ENCODE measurements around the gene PLEKHG5. TPM values are rescaled to one million over a fixed set of nuclear protein-coding genes. Genes with fewer than 3 reads are reported as not detected.
A peak's percentile ranks its signal among the peaks of the same experiment; 100 is the strongest.

The PLEKHG5 gene
- total RNA-seq, 1 donor: 5.1 TPM

- TF ChIP-seq, protein P1, sequence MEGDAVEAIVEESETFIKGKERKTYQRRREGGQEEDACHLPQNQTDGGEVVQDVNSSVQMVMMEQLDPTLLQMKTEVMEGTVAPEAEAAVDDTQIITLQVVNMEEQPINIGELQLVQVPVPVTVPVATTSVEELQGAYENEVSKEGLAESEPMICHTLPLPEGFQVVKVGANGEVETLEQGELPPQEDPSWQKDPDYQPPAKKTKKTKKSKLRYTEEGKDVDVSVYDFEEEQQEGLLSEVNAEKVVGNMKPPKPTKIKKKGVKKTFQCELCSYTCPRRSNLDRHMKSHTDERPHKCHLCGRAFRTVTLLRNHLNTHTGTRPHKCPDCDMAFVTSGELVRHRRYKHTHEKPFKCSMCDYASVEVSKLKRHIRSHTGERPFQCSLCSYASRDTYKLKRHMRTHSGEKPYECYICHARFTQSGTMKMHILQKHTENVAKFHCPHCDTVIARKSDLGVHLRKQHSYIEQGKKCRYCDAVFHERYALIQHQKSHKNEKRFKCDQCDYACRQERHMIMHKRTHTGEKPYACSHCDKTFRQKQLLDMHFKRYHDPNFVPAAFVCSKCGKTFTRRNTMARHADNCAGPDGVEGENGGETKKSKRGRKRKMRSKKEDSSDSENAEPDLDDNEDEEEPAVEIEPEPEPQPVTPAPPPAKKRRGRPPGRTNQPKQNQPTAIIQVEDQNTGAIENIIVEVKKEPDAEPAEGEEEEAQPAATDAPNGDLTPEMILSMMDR (IDR thresholded peaks at IDR 0.05; ENCODE audit: insufficient read depth, low read length): peak; percentile 65
- no peak overlapping the region for H3K4me3 ChIP-seq (ENCODE audit: low read depth, low read length)
- DNase-seq (ENCODE audit: low read depth): peak; percentile 60
Measured at GRCh38 chr1:6423321-6423999, 68.0 kb downstream of the PLEKHG5 start.

- DNase-seq (ENCODE audit: low read depth): no peak
- TF ChIP-seq, protein P1 (IDR thresholded peaks at IDR 0.05; ENCODE audit: insufficient read depth, low read length): no peak
- no peak overlapping the region for H3K4me3 ChIP-seq (ENCODE audit: low read depth, low read length)
Measured at GRCh38 chr1:6421266-6421665, 70.2 kb downstream of the PLEKHG5 start.

DNA sequence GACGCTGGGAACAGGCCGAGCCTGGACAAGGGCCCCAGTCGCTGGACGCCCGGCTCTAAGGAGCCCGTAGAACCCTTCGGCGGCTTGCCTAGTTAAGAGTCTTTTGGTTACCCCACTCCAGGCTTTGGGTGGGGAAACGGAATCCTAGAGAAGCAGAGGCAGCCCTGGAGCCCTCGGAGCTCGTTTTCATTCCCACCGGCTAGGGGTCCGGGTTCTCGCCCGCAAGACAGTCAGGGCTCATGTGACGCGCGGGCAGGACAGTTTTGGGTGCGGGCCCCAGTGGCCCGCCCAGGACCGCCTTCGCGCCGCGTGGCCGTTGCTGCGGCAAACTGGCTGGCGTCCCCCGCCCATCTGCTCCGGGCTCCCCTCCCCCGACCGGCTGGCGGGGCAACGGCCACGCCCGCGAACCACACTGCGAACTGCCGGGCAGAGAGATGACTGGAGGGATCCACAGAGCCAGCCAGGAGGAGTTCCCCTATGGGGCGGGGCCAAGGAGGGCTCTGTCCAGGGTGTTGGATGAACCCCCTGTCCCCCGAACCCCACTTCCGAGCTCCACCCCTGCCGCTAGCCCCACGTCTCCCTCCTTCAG lies 70.9 kb downstream of the PLEKHG5 start:
- DNase-seq (ENCODE audit: low read depth): no peak
- TF ChIP-seq, protein P1 (IDR thresholded peaks at IDR 0.05; ENCODE audit: insufficient read depth, low read length): no peak
- no peak overlapping the region for H3K4me3 ChIP-seq (ENCODE audit: low read depth, low read length)

DNA sequence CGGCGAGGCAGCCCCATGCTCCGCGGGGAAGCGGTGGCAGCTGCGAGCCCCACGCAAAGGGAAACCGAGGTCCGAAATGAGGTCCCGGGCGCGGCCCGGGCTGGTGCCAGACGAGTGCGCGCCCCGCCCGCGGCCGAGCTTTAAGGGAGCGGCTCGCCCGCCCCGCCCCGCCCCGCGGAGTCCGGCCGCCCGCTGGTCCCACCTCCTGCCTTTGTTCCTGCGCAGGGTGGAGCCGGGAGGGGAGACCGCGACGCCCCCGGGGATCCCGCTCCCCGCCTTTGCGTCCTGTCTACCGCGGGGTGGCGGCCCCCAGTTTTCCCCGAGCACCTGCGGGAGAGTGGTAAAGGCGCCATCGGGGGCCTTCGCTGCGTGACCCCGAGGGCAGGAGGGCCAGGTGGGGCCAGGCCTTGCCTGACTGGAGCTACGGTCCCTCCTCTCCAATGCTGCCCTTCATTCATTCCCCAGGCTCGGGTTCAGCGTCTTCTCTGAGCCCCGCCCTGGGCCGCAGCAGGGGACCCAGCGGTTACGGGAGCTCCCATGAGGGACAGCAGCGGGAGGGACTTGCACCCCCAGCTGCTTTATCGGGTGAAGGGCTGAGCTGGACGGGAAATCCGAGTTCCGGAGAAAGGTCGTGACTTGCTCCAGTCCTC lies 71.5 kb downstream of the PLEKHG5 start, which contains the start of gene HES2:
TSS of gene HES2 (minus strand) at position 116 of the 650 bp plus-strand sequence. CDS start at position 17, 99 bp downstream.
- DNase-seq (ENCODE audit: low read depth): no peak
- TF ChIP-seq, protein P1 (IDR thresholded peaks at IDR 0.05; ENCODE audit: insufficient read depth, low read length): no peak
- H3K4me3 ChIP-seq (ENCODE audit: low read depth, low read length): peak within 1 kb of the TSS; percentile 42

GRCh38 chr1:6419397-6419803 lies 72.1 kb downstream of the PLEKHG5 start:
- H3K4me3 ChIP-seq (ENCODE audit: low read depth, low read length): peak overlapping the region; percentile 42
- DNase-seq (ENCODE audit: low read depth): no peak
- TF ChIP-seq, protein P1 (IDR thresholded peaks at IDR 0.05; ENCODE audit: insufficient read depth, low read length): no peak

DNA sequence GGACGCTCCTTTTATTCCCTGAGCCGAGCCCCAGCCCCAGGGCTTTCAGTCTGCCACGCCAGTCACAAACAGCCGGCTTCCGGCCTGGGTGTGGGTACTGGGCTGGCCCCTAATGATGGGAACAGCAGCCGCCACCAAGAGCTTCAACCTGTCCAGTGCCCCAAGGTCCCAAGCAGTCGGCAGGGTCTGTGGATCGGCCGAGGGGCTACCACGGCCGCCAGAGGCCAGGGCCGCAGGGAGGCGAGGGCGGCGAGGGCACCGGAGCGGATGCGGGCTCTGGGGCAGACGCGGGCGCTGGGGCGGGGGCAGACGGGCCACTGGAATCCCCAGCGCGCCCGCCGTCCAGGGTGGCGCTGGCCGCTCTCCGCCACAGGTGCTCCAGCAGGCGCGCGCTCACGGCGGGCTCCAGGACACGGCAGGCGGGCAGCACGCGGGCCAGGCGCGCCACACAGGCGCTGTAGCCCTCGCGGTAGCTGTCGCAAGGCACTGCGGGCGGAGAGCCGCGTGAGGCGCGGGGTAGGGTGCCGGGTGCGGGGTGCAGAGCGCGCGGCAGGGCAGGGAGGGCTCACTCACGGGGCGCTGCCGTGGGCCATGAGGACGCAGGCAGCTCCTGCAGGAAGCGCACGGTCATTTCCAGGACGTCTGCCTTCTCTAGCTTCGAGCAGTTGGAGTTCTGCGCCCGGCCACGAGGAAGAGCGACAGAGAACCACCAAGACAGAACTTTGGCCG lies 72.6 kb downstream of the PLEKHG5 start:
- no peak for DNase-seq (ENCODE audit: low read depth)
- TF ChIP-seq, protein P1 (IDR thresholded peaks at IDR 0.05; ENCODE audit: insufficient read depth, low read length): no peak
- no peak overlapping the region for H3K4me3 ChIP-seq (ENCODE audit: low read depth, low read length)
